NK-92 (cell line): ENCODE results near the gene MRM2.

Experiments used
- DNase-seq: peaks from one replicate; lab custom pipeline; 2025; ENCODE audit not compliant: unreplicated experiment; lab: John Stamatoyannopoulos, UW

MRM2 gene

GRCh38 chr7:2193575-2194305, 48.3 kb downstream of the MRM2 start:
- no peak for DNase-seq

- no peak for DNase-seq
These were observed 49.0 kb downstream of the MRM2 start for GRCh38 chr7:2192831-2193534.

- DNase-seq: no peak
These were observed 51.0 kb downstream of the MRM2 start for GRCh38 chr7:2191016-2191415.

- no peak for DNase-seq
These were observed 51.5 kb downstream of the MRM2 start for GRCh38 chr7:2190531-2190930.

GRCh38 chr7:2186166-2186565, 55.8 kb downstream of the MRM2 start:
- DNase-seq: no peak

- no peak for DNase-seq
These were observed 56.3 kb downstream of the MRM2 start for GRCh38 chr7:2185715-2186114.
